Measurements from ENCODE around the gene SYCE1.

The SYCE1 gene

DNA sequence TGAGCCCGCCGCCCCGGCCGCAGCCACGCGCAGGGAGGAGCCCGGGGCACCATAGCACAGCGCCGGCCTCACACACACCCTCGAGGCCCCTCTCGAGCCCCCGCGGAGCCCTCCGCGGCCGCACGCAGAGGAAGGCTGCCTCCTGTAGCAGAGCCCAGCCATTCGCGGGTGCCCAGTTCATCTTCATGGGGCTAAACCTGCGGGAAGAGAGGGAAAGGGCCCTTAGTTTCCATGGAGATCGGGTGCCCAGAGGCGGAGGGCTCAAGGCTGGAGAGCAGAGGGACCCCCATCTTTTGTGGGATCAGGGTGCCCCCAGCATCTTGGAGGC is 2.9 kb upstream of the SYCE1 start:
- Histone ChIP-seq H3K27ac (no peak overlapping the region), H3K4me3 (IDR thresholded peaks at IDR 0.05; ENCODE audit: insufficient read depth, low read depth, low read length) (no peak overlapping the region), H4K20me1 (ENCODE audit: insufficient read depth) (no peaks in the 10 kb centered on the region), H3K4me2 (no peak overlapping the region), H3K9ac (no peak overlapping the region), H3K79me2 (ENCODE audit: insufficient read depth, low read depth) (no peaks in the 10 kb centered on the region), H3K36me3 (ENCODE audit: insufficient read depth) (no peaks in the 10 kb centered on the region), H3K27me3 (ENCODE audit: insufficient read depth, low read depth) (no peaks in the 10 kb centered on the region; the same call in 1 of the 2 replicates), H3K4me1 (ENCODE audit: low read depth, poor library complexity, severe bottlenecking) (no peaks in the 10 kb centered on the region), H2AFZ (ENCODE audit: low read depth) (no peak overlapping the region)
- TF ChIP-seq, protein P1, sequence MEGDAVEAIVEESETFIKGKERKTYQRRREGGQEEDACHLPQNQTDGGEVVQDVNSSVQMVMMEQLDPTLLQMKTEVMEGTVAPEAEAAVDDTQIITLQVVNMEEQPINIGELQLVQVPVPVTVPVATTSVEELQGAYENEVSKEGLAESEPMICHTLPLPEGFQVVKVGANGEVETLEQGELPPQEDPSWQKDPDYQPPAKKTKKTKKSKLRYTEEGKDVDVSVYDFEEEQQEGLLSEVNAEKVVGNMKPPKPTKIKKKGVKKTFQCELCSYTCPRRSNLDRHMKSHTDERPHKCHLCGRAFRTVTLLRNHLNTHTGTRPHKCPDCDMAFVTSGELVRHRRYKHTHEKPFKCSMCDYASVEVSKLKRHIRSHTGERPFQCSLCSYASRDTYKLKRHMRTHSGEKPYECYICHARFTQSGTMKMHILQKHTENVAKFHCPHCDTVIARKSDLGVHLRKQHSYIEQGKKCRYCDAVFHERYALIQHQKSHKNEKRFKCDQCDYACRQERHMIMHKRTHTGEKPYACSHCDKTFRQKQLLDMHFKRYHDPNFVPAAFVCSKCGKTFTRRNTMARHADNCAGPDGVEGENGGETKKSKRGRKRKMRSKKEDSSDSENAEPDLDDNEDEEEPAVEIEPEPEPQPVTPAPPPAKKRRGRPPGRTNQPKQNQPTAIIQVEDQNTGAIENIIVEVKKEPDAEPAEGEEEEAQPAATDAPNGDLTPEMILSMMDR (conservative IDR thresholded peaks at IDR 0.05; ENCODE audit: low read depth, low read length): no peak

DNA sequence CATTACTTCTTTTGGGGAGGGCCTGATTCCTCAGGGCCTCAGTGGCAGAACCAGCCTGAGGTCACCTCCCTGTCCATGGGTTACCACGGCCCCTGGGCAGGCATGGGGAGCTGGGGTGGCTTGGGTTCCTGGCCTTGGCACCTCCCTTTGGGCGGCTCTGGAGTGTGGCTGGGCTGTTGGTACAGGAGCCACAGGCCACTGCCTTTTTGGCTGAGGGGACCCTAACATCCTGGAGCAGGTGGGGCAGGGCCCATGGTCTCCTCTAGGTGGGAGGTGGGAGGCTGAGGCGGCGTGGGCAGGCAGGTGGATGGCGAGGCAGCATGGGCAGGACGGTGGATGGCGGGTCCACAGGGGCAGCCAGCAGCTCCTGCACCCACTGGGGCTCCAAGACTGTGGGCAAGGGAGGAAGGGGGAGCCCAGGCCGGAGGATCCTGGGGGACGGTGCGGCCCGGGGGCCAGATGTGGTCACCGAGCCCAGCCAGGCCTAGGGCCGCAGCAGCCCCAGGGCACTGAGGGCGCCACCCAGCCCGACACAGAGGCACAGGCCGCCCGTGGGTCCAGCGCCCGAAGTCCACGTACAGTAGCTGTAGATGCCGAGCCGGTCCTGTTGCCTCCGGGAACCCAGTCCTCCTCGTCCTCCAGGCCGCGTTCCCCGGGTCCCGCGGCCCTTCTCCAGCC is 2.4 kb upstream of the SYCE1 start:
- no peaks in the 10 kb centered on the region for H3K4me1 ChIP-seq (ENCODE audit: low read depth, poor library complexity, severe bottlenecking)
- H3K4me2 ChIP-seq: no peak overlapping the region
- no peaks in the 10 kb centered on the region for H3K36me3 ChIP-seq (ENCODE audit: insufficient read depth)
- H3K79me2 ChIP-seq (ENCODE audit: insufficient read depth, low read depth): no peaks in the 10 kb centered on the region
- no peak overlapping the region for H3K9ac ChIP-seq
- H3K4me3 ChIP-seq (IDR thresholded peaks at IDR 0.05; ENCODE audit: insufficient read depth, low read depth, low read length): no peak overlapping the region
- H2AFZ ChIP-seq (ENCODE audit: low read depth): no peak overlapping the region
- TF ChIP-seq, protein P1 (conservative IDR thresholded peaks at IDR 0.05; ENCODE audit: low read depth, low read length): no peak
- H3K27ac ChIP-seq: no peak overlapping the region
- H4K20me1 ChIP-seq (ENCODE audit: insufficient read depth): no peaks in the 10 kb centered on the region
- no peaks in the 10 kb centered on the region; the same call in 1 of the 2 replicates for H3K27me3 ChIP-seq (ENCODE audit: insufficient read depth, low read depth)

DNA sequence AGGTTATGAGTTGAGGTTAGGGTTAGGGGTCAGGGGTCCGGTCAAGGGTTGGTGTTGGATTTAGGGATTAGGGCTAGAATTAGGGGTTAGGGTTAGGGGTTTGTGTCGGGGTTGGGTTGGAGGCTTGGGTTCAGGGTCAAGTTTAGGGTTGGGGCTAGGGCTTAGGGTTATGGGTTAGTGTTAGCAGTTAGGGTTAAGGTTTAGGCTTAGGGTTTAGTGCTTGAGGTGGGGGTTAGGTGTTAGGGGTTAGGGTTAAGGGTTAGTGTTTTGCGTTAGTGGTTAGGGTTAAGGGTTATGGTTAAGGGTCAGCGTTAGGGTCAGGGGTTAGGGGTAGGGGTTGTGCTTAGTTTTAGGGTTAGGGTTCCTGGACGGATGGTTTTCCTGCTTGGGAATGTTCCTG is 1.7 kb upstream of the SYCE1 start:
- Histone ChIP-seq H3K9ac (no peak overlapping the region), H4K20me1 (ENCODE audit: insufficient read depth) (no peaks in the 10 kb centered on the region), H3K4me3 (IDR thresholded peaks at IDR 0.05; ENCODE audit: insufficient read depth, low read depth, low read length) (no peak overlapping the region), H3K4me2 (no peak overlapping the region), H3K27me3 (ENCODE audit: insufficient read depth, low read depth) (no peaks in the 10 kb centered on the region; the same call in 1 of the 2 replicates), H3K27ac (no peak overlapping the region), H3K4me1 (ENCODE audit: low read depth, poor library complexity, severe bottlenecking) (no peaks in the 10 kb centered on the region), H2AFZ (ENCODE audit: low read depth) (no peak overlapping the region), H3K79me2 (ENCODE audit: insufficient read depth, low read depth) (no peaks in the 10 kb centered on the region), H3K36me3 (ENCODE audit: insufficient read depth) (no peaks in the 10 kb centered on the region)
- TF ChIP-seq, protein P1 (conservative IDR thresholded peaks at IDR 0.05; ENCODE audit: low read depth, low read length): no peak

DNA sequence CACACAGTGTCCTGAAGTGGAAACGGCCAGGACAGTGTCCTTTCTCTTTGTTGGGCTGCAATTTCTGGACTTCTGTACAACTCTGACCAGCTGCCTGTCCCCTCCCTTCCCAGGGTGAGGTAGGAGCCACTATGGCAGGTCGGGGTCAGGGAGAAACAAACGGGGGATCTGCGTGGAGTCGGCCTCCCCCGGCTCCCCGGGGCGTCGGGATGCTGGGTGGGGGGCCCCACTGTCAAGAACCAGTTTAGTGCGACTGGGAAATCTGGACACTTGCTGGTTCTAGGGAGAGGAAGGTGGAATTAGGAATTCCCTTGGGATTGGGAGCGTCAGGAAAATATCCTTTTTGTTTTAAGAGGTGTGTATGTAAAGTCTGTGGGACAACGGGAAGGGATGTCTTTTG is 567 bp downstream of the SYCE1 start:
- no peaks in the 10 kb centered on the region for H4K20me1 ChIP-seq (ENCODE audit: insufficient read depth)
- H3K27me3 ChIP-seq (ENCODE audit: insufficient read depth, low read depth): no peaks in the 10 kb centered on the region; the same call in 1 of the 2 replicates
- H3K9ac ChIP-seq: no peak overlapping the region
- no peak overlapping the region for H3K4me2 ChIP-seq
- no peak overlapping the region for H3K4me3 ChIP-seq (IDR thresholded peaks at IDR 0.05; ENCODE audit: insufficient read depth, low read depth, low read length)
- no peak overlapping the region for H3K27ac ChIP-seq
- H3K4me1 ChIP-seq (ENCODE audit: low read depth, poor library complexity, severe bottlenecking): no peaks in the 10 kb centered on the region
- no peak overlapping the region for H2AFZ ChIP-seq (ENCODE audit: low read depth)
- H3K79me2 ChIP-seq (ENCODE audit: insufficient read depth, low read depth): no peaks in the 10 kb centered on the region
- H3K36me3 ChIP-seq (ENCODE audit: insufficient read depth): no peaks in the 10 kb centered on the region
- TF ChIP-seq, protein P1 (conservative IDR thresholded peaks at IDR 0.05; ENCODE audit: low read depth, low read length): no peak

All from KMS-11 (cell line).